ENCODE data around the gene LOXL3.

LOXL3 gene

DNA sequence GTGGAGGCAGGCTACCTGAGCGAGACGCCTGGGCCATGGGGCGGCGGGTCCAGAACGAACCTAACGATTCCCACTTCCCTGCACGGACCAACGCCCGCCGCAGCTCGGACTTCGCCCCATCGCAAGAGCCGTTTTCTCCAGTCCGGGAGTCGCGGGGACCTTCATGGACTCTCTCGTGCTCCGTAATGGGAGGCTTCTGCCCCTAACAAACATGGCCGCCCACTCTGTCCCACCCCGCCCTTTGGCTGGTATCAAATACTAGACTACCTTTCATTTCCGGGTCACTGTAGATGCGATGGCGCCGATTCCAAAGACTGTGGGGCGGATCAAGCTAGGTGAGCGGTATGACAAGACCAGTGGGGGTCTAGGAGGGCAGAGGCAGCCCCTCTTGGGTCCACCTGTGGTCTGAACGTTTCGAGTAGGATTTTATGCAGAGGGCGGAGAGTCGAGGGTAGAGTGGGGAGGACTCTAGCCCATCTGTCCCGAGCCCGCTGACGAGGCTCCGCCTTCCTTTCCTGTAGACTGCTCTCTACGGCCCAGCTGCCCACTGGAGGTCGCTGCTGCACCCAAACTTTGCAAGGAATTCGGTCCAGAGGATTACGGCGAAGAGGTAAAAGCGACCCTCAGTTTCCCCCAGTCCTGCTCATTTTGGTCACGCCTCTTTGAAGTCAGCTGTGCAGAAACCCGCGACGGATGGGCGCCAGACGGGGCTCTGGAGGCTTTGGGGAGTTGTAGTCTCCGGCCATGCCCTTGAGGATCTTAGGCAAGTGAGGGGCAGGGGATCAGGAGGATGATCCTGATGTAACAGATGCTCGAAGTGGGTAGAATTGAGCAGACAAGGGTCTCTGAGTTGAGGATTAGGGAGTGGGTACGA is 70.7 kb downstream of the LOXL3 start, which contains the start of the genes CCDC142 and TTC31:
CCDC142 (minus strand) TSS at position 198 of the 874 bp plus-strand sequence; CDS start at position 37, 161 bp downstream.
TTC31 (plus strand) TSS at position 281 of the 874 bp plus-strand sequence; CDS start at position 296, 15 bp downstream.
- no peaks in the 10 kb centered on the region for H3F3A ChIP-seq (ENCODE audit: low read depth)
- H3K4me3 ChIP-seq (ENCODE audit: low read length, poor library complexity, severe bottlenecking) = peak within 1 kb of the TSS; percentile 79
- peak within 1 kb of the TSS; percentile 93 for H3K4me2 ChIP-seq (ENCODE audit: low read depth, low read length, poor library complexity, severe bottlenecking)
- peak within 1 kb of the TSS; percentile 82 for H2AFZ ChIP-seq (ENCODE audit: low read length)
- H3K9me3 ChIP-seq (ENCODE audit: insufficient read depth, low read depth, low read length) = no peaks in the 10 kb centered on the region
- H4K20me1 ChIP-seq (ENCODE audit: insufficient read depth, low read length, poor library complexity, severe bottlenecking) = peaks cover 9% of the 10 kb centered on the region
- H3K36me3 ChIP-seq (ENCODE audit: insufficient read depth, low read length) = no peaks in the 10 kb centered on the region
- TF ChIP-seq, protein P1, sequence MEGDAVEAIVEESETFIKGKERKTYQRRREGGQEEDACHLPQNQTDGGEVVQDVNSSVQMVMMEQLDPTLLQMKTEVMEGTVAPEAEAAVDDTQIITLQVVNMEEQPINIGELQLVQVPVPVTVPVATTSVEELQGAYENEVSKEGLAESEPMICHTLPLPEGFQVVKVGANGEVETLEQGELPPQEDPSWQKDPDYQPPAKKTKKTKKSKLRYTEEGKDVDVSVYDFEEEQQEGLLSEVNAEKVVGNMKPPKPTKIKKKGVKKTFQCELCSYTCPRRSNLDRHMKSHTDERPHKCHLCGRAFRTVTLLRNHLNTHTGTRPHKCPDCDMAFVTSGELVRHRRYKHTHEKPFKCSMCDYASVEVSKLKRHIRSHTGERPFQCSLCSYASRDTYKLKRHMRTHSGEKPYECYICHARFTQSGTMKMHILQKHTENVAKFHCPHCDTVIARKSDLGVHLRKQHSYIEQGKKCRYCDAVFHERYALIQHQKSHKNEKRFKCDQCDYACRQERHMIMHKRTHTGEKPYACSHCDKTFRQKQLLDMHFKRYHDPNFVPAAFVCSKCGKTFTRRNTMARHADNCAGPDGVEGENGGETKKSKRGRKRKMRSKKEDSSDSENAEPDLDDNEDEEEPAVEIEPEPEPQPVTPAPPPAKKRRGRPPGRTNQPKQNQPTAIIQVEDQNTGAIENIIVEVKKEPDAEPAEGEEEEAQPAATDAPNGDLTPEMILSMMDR (conservative IDR thresholded peaks at IDR 0.05; ENCODE audit: low read length) = peak; percentile 93
- TF ChIP-seq EZH2phosphoT487 (IDR thresholded peaks at IDR 0.05; ENCODE audit: borderline replicate concordance) = no peak
- no peaks in the 10 kb centered on the region for H3K9me2 ChIP-seq (replicated peaks; ENCODE audit: low read depth, low read length)
- no peaks in the 10 kb centered on the region for H3K27me3 ChIP-seq (ENCODE audit: insufficient read depth, low read length, poor library complexity, severe bottlenecking)
- peaks cover 29% of the 10 kb centered on the region for H3K4me1 ChIP-seq (ENCODE audit: insufficient read depth, low read length, poor library complexity, severe bottlenecking)
- peak within 1 kb of the TSS; percentile 80 for H3K9ac ChIP-seq (ENCODE audit: low read depth, low read length, poor library complexity, severe bottlenecking)
- peaks cover 53% of the 10 kb centered on the region for H3K79me2 ChIP-seq (ENCODE audit: insufficient read depth, low read length)

All from Loucy (cell line).